ENCODE data around the gene ISY1.

GRCh38 chr3:129106866-129107565, 53.8 kb downstream of the ISY1 start:
- TF ChIP-seq, protein P1, sequence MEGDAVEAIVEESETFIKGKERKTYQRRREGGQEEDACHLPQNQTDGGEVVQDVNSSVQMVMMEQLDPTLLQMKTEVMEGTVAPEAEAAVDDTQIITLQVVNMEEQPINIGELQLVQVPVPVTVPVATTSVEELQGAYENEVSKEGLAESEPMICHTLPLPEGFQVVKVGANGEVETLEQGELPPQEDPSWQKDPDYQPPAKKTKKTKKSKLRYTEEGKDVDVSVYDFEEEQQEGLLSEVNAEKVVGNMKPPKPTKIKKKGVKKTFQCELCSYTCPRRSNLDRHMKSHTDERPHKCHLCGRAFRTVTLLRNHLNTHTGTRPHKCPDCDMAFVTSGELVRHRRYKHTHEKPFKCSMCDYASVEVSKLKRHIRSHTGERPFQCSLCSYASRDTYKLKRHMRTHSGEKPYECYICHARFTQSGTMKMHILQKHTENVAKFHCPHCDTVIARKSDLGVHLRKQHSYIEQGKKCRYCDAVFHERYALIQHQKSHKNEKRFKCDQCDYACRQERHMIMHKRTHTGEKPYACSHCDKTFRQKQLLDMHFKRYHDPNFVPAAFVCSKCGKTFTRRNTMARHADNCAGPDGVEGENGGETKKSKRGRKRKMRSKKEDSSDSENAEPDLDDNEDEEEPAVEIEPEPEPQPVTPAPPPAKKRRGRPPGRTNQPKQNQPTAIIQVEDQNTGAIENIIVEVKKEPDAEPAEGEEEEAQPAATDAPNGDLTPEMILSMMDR (IDR thresholded peaks at IDR 0.05), result no peak
- no peak for TF ChIP-seq POLR2A (IDR thresholded peaks at IDR 0.05)

Data from esophagus squamous epithelium (tissue), 4 donors.